Naive thymus-derived CD8-positive, alpha-beta T cell (primary cell): ENCODE measurements around the gene CDKL2. TPM values are rescaled to one million over a fixed set of nuclear protein-coding genes. Genes with fewer than 3 reads are reported as not detected.

Source experiments
- ATAC-seq, 2 donors: fragments of 150-1000 bp; cut with Tn5 transposase in 1 of 2; sonication (Bioruptor Pico), chemical (Tn5 transposase) in 1 of 2; 1 replicate in 1 of 2; 2 replicates in 1 of 2; pipeline ENCODE4 v1.10.0; 2021; ENCODE audit warnings: mild to moderate bottlenecking in 2 of 2, moderate library complexity in 2 of 2
- POLR2A ChIA-PET: fragments of 350-600 bp; sonication (Branson Sonifier 250); formaldehyde crosslinking; loops from one replicate; lab custom pipeline; 2021; ENCODE audit warnings: antibody characterized with exemption; lab: Charles Lee
- DNase-seq, 10 donors: peaks; one replicate each; pipeline versions ENCODE4 v3.0.0 to v3.0.0-alpha.2; 2020 to 2022
- H3K27ac Mint-ChIP-seq, 10 donors: one replicate each; pipeline ENCODE4 v1.8.0; 2020 to 2022; ENCODE audit warnings: mild to moderate bottlenecking in 10 of 10, mixed read lengths in 10 of 10, moderate library complexity in 4 of 10, inconsistent platforms in 1 of 10
- H3K27me3 Mint-ChIP-seq, 5 donors: one replicate each; pipeline ENCODE4 v1.8.0; 2021 to 2022; ENCODE audit warnings: mixed read lengths in 5 of 5
- H3K36me3 Mint-ChIP-seq, 3 donors: one replicate each; pipeline ENCODE4 v1.8.0; 2020 to 2022; ENCODE audit warnings: mixed read lengths in 3 of 3, mild to moderate bottlenecking in 2 of 3, inconsistent platforms in 1 of 3
- H3K4me1 Mint-ChIP-seq, 4 donors: one replicate each; pipeline ENCODE4 v1.8.0; 2021 to 2022; ENCODE audit warnings: mixed read lengths in 4 of 4
- H3K4me3 Mint-ChIP-seq, 10 donors: one replicate each; pipeline ENCODE4 v1.8.0; 2020 to 2022; ENCODE audit warnings: mild to moderate bottlenecking in 10 of 10, mixed read lengths in 10 of 10, moderate library complexity in 6 of 10, inconsistent platforms in 1 of 10
- H3K9me3 Mint-ChIP-seq, 9 donors: one replicate each; pipeline ENCODE4 v1.8.0; 2020 to 2022; ENCODE audit warnings: mixed read lengths in 9 of 9, mild to moderate bottlenecking in 3 of 9, inconsistent platforms in 1 of 9, moderate library complexity in 1 of 9
- polyA plus RNA-seq, 3 donors: library from polyadenylated mRNA; unstranded; fragments of 300-500 nt; fragmentation: Illumina TruSeq; gene quantifications; one replicate each; pipeline ENCODE4 v1.2.3, GENCODE V29; 2021
- total RNA-seq, 8 experiments: library from RNA in 2 of 8; stranded (reverse) in 2 of 8; gene quantifications; one replicate each; pipeline ENCODE4 v1.2.3 and lab custom pipeline; 2021 to 2026

Gene CDKL2
- total and polyA plus RNA-seq, 5 experiments from 2014 or later = 0.20 to 1.0 (median 0.82) TPM

- Mint-ChIP-seq H3K27ac (no peak overlapping the region), H3K9me3 (no peaks in the 10 kb centered on the region), H3K4me3 (no peak overlapping the region), H3K4me1 (peaks cover 0 to 2% (median 0%) of the 10 kb centered on the region in 4 donors), H3K27me3 (no peaks in the 10 kb centered on the region), H3K36me3 (no peaks in the 10 kb centered on the region)
- POLR2A ChIA-PET = no interaction called here
- ATAC-seq (no peak), DNase-seq (no peak)
Observed at GRCh38 chr4:75593393-75593792, 36.9 kb downstream of the CDKL2 start.

GRCh38 chr4:75584067-75584466, 46.3 kb downstream of the CDKL2 start:
- peaks cover 0 to 22% (median 7%) of the 10 kb centered on the region in 9 donors for H3K9me3 Mint-ChIP-seq
- no peak for ATAC-seq
- no peak overlapping the region for H3K27ac Mint-ChIP-seq
- no peaks in the 10 kb centered on the region for H3K4me1 Mint-ChIP-seq
- POLR2A ChIA-PET = no interaction called here
- no peak for DNase-seq
- peaks cover 2 to 21% (median 15%) of the 10 kb centered on the region in 3 donors for H3K36me3 Mint-ChIP-seq
- no peak overlapping the region for H3K4me3 Mint-ChIP-seq
- H3K27me3 Mint-ChIP-seq = peaks cover 0 to 19% (median 4%) of the 10 kb centered on the region in 5 donors

GRCh38 chr4:75567725-75568124, 62.6 kb downstream of the CDKL2 start:
- peaks cover 0 to 4% (median 1%) of the 10 kb centered on the region in 4 donors for H3K4me1 Mint-ChIP-seq
- H3K27me3 Mint-ChIP-seq = peaks cover 4 to 10% (median 5%) of the 10 kb centered on the region in 5 donors
- no peak for ATAC-seq
- H3K4me3 Mint-ChIP-seq = no peak overlapping the region
- DNase-seq = no peak
- H3K9me3 Mint-ChIP-seq = no peaks in the 10 kb centered on the region
- POLR2A ChIA-PET = no interaction called here
- H3K36me3 Mint-ChIP-seq = no peaks in the 10 kb centered on the region
- H3K27ac Mint-ChIP-seq = no peak overlapping the region

- DNase-seq (no peak), ATAC-seq (no peak)
- Mint-ChIP-seq H3K9me3 (no peaks in the 10 kb centered on the region), H3K4me1 (peaks cover 0 to 4% (median 1%) of the 10 kb centered on the region in 4 donors), H3K4me3 (no peak overlapping the region), H3K36me3 (no peaks in the 10 kb centered on the region), H3K27me3 (peaks cover 5 to 10% (median 6%) of the 10 kb centered on the region in 5 donors), H3K27ac (no peak overlapping the region)
- POLR2A ChIA-PET = no interaction called here
Observed at GRCh38 chr4:75566911-75567310, 63.4 kb downstream of the CDKL2 start.

GRCh38 chr4:75565481-75565880, 64.8 kb downstream of the CDKL2 start:
- H3K27ac Mint-ChIP-seq = no peak overlapping the region

GRCh38 chr4:75564023-75564422, 66.3 kb downstream of the CDKL2 start:
- POLR2A ChIA-PET = no interaction called here
- Mint-ChIP-seq H3K9me3 (no peaks in the 10 kb centered on the region), H3K4me3 (no peak overlapping the region), H3K4me1 (peaks cover 0 to 4% (median 1%) of the 10 kb centered on the region in 4 donors), H3K36me3 (no peaks in the 10 kb centered on the region), H3K27me3 (peaks cover 6 to 15% (median 10%) of the 10 kb centered on the region in 5 donors), H3K27ac (no peak overlapping the region)
- DNase-seq = no peak
- no peak for ATAC-seq

More at GRCh38 chr4:75565481-75565880, 64.8 kb downstream of the CDKL2 start:
- no peak for DNase-seq
- Mint-ChIP-seq H3K36me3 (no peaks in the 10 kb centered on the region), H3K27me3 (peaks cover 6 to 11% (median 9%) of the 10 kb centered on the region in 5 donors), H3K4me3 (no peak overlapping the region), H3K4me1 (peaks cover 0 to 4% (median 1%) of the 10 kb centered on the region in 4 donors), H3K9me3 (no peaks in the 10 kb centered on the region)
- ATAC-seq = no peak
- POLR2A ChIA-PET = no interaction called here

GRCh38 chr4:75561789-75562188, 68.5 kb downstream of the CDKL2 start:
- H3K27me3 Mint-ChIP-seq = peaks cover 8 to 24% (median 18%) of the 10 kb centered on the region in 5 donors
- POLR2A ChIA-PET = no interaction called here
- DNase-seq (no peak), ATAC-seq (no peak)
- no peak overlapping the region for H3K4me3 Mint-ChIP-seq
- H3K9me3 Mint-ChIP-seq = no peaks in the 10 kb centered on the region
- H3K27ac Mint-ChIP-seq = no peak overlapping the region
- no peaks in the 10 kb centered on the region for H3K36me3 Mint-ChIP-seq
- H3K4me1 Mint-ChIP-seq = peaks cover 0 to 4% (median 1%) of the 10 kb centered on the region in 4 donors

GRCh38 chr4:75557696-75558095, 72.6 kb downstream of the CDKL2 start:
- Mint-ChIP-seq H3K36me3 (no peaks in the 10 kb centered on the region), H3K4me3 (no peak overlapping the region)

GRCh38 chr4:75555294-75556164, 74.8 kb downstream of the CDKL2 start, which contains the start of gene ODAPH:
Gene ODAPH, plus strand, starts transcription at chr4:75556066. Its CDS starts 17 bp downstream, at chr4:75556083.
- no peaks in the 10 kb centered on the region for H3K4me1 Mint-ChIP-seq
- no peaks in the 10 kb centered on the region for H3K9me3 Mint-ChIP-seq
- peaks cover 3 to 18% (median 13%) of the 10 kb centered on the region in 5 donors for H3K27me3 Mint-ChIP-seq
- H3K4me3 Mint-ChIP-seq = no peak within 1 kb of the TSS
- no peaks in the 10 kb centered on the region for H3K36me3 Mint-ChIP-seq
- ATAC-seq (no peak), DNase-seq (no peak)
- H3K27ac Mint-ChIP-seq = no peak within 1 kb of the TSS
- POLR2A ChIA-PET = no interaction called here

More at GRCh38 chr4:75557696-75558095, 72.6 kb downstream of the CDKL2 start:
- Mint-ChIP-seq H3K27ac (peak overlapping the region in 1 of 10 donors; percentile 9), H3K27me3 (peaks cover 6 to 18% (median 17%) of the 10 kb centered on the region in 5 donors), H3K9me3 (no peaks in the 10 kb centered on the region), H3K4me1 (no peaks in the 10 kb centered on the region)
- DNase-seq = no peak
- POLR2A ChIA-PET = no interaction called here
- ATAC-seq = no peak

GRCh38 chr4:75552452-75552851, 77.9 kb downstream of the CDKL2 start:
- Mint-ChIP-seq H3K9me3 (no peaks in the 10 kb centered on the region), H3K27ac (no peak overlapping the region), H3K27me3 (peaks cover 0 to 12% (median 6%) of the 10 kb centered on the region in 5 donors), H3K4me3 (no peak overlapping the region), H3K4me1 (no peaks in the 10 kb centered on the region), H3K36me3 (no peaks in the 10 kb centered on the region)
- POLR2A ChIA-PET = no interaction called here
- ATAC-seq = no peak
- DNase-seq = no peak

GRCh38 chr4:75549019-75549418, 81.3 kb downstream of the CDKL2 start:
- Mint-ChIP-seq H3K9me3 (no peaks in the 10 kb centered on the region), H3K27ac (peak overlapping the region in 2 of 10 donors; percentile 2 to 62), H3K27me3 (no peaks in the 10 kb centered on the region), H3K36me3 (peaks cover 0 to 5% (median 4%) of the 10 kb centered on the region in 3 donors), H3K4me1 (no peaks in the 10 kb centered on the region), H3K4me3 (no peak overlapping the region)
- ATAC-seq (no peak), DNase-seq (no peak)
- POLR2A ChIA-PET = no interaction called here

GRCh38 chr4:75547647-75548387, 82.5 kb downstream of the CDKL2 start:
- no peaks in the 10 kb centered on the region for H3K9me3 Mint-ChIP-seq
- no peak for ATAC-seq
- no peak overlapping the region for H3K4me3 Mint-ChIP-seq
- no peaks in the 10 kb centered on the region for H3K4me1 Mint-ChIP-seq
- POLR2A ChIA-PET = interaction anchor here (0.7 kb wide), 1 partner anchor 38 kb away, joined by 8 read pairs; no protein-coding TSS in a partner anchor
- DNase-seq = no peak
- no peaks in the 10 kb centered on the region for H3K27me3 Mint-ChIP-seq
- H3K36me3 Mint-ChIP-seq = peaks cover 0 to 7% (median 4%) of the 10 kb centered on the region in 3 donors
- H3K27ac Mint-ChIP-seq = peak overlapping the region in 1 of 10 donors; percentile 11
